Neuronal stem cell (in vitro differentiated cells): ENCODE measurements around the gene DLG3.

Experiments used
- DNase-seq: peaks from one replicate; pipeline ENCODE4 v3.0.0-alpha.2; 2013; ENCODE audit warnings: low spot score
- H2AFZ ChIP-seq: one replicate; pipeline ENCODE4 v1.6.1; 2013; ENCODE audit warnings: mild to moderate bottlenecking, low read length, inconsistent platforms
- H2AK5ac ChIP-seq: 2 replicates; pipeline ENCODE4 v1.6.1; 2013; ENCODE audit warnings: low read depth, mild to moderate bottlenecking, inconsistent platforms, low read length, moderate library complexity, mixed read lengths
- H2BK120ac ChIP-seq: 2 replicates; pipeline ENCODE4 v1.6.1; 2013; ENCODE audit warnings: low read depth, mild to moderate bottlenecking, inconsistent platforms, low read length, moderate library complexity, mixed read lengths
- H2BK12ac ChIP-seq: one replicate; pipeline ENCODE4 v1.6.1; 2013; ENCODE audit warnings: low read length, inconsistent platforms
- H2BK15ac ChIP-seq: 2 replicates; pipeline ENCODE4 v1.6.1; 2013; ENCODE audit warnings: mild to moderate bottlenecking, low read length, inconsistent platforms, mixed read lengths
- H2BK5ac ChIP-seq: one replicate; pipeline ENCODE4 v1.6.1; 2013; ENCODE audit warnings: inconsistent platforms, mild to moderate bottlenecking, low read length, moderate library complexity
- H3K14ac ChIP-seq: one replicate; pipeline ENCODE4 v1.6.1; 2013; ENCODE audit warnings: low read length, inconsistent platforms
- H3K18ac ChIP-seq: 2 replicates; pipeline ENCODE4 v1.6.1; 2013; ENCODE audit warnings: low read length, inconsistent platforms
- H3K23ac ChIP-seq: 2 replicates; pipeline ENCODE4 v1.6.1; 2013; ENCODE audit warnings: low read depth, mild to moderate bottlenecking, mixed read lengths, low read length, inconsistent platforms; ENCODE audit not compliant: poor library complexity
- H3K27ac ChIP-seq: replicated peaks from 3 replicates; pipeline ENCODE4 v1.5.1; 2013; ENCODE audit warnings: low read length, inconsistent platforms
- H3K27me3 ChIP-seq, 3 experiments: 2 replicates each; pipeline ENCODE4 v1.6.1; 2013; ENCODE audit warnings: low read length in 3 of 3, mild to moderate bottlenecking in 2 of 3, inconsistent platforms in 1 of 3, low read depth in 1 of 3, mixed read lengths in 1 of 3, moderate library complexity in 1 of 3; ENCODE audit not compliant: control insufficient read depth in 3 of 3, insufficient read depth in 3 of 3
- H3K36me3 ChIP-seq, 2 donors: replicated peaks in 1 of 2; 2 replicates each; pipeline ENCODE4 v1.6.1; 2013; ENCODE audit warnings: low read length in 2 of 2; ENCODE audit not compliant: control insufficient read depth in 2 of 2, insufficient read depth in 2 of 2
- H3K4ac ChIP-seq: 2 replicates; pipeline ENCODE4 v1.6.1; 2013; ENCODE audit warnings: inconsistent platforms, mild to moderate bottlenecking, low read length, moderate library complexity
- H3K4me1 ChIP-seq, 2 donors: 1 replicate in 1 of 2; 2 replicates in 1 of 2; pipeline ENCODE4 v1.6.1; 2013; ENCODE audit warnings: low read length in 2 of 2, low read depth in 1 of 2; ENCODE audit not compliant: control insufficient read depth in 2 of 2, insufficient read depth in 1 of 2
- H3K4me2 ChIP-seq: one replicate; pipeline ENCODE4 v1.6.1; 2013; ENCODE audit warnings: mild to moderate bottlenecking, low read length, inconsistent platforms; ENCODE audit not compliant: insufficient read depth, poor library complexity, severe bottlenecking
- H3K4me3 ChIP-seq, 2 donors: 2 replicates each; pipeline ENCODE4 v1.5.1; 2013; ENCODE audit warnings: low read length in 2 of 2, mild to moderate bottlenecking in 2 of 2, inconsistent platforms in 1 of 2, moderate library complexity in 1 of 2
- H3K79me1 ChIP-seq: one replicate; pipeline ENCODE4 v1.6.1; 2013; ENCODE audit warnings: low read depth, mild to moderate bottlenecking, inconsistent platforms, low read length, moderate library complexity
- H3K9ac ChIP-seq: one replicate; pipeline ENCODE4 v1.6.1; 2013; ENCODE audit warnings: mild to moderate bottlenecking, low read depth, low read length, inconsistent platforms; ENCODE audit not compliant: poor library complexity
- H3K9me3 ChIP-seq, 2 donors: replicated peaks in 1 of 2; 2 replicates each; pipeline versions ENCODE3 to v1.6.1; 2013; ENCODE audit warnings: low read length in 2 of 2, mild to moderate bottlenecking in 2 of 2, inconsistent platforms in 1 of 2, low read depth in 1 of 2, mixed read lengths in 1 of 2, moderate library complexity in 1 of 2; ENCODE audit not compliant: control insufficient read depth in 2 of 2, insufficient read depth in 1 of 2
- H4K8ac ChIP-seq: one replicate; pipeline ENCODE4 v1.6.1; 2013; ENCODE audit warnings: low read depth, mild to moderate bottlenecking, inconsistent platforms, low read length, moderate library complexity
- H4K91ac ChIP-seq: one replicate; pipeline ENCODE4 v1.6.1; 2013; ENCODE audit warnings: low read length, low read depth, mild to moderate bottlenecking, inconsistent platforms; ENCODE audit not compliant: poor library complexity
- WGBS, 2 donors: extraction: QIAGEN DNeasy Blood & Tissue Kit; methylation state at CpG; one replicate each; pipeline ENCODE4 v1.1.7; 2013; ENCODE audit warnings: missing lambda C conversion rate in 2 of 2, mixed read lengths in 1 of 2; ENCODE audit not compliant: insufficient read length in 2 of 2, insufficient replicate concordance in 1 of 2; ENCODE audit errors: extremely low coverage in 2 of 2; 5-methylcytosine and 5-hydroxymethylcytosine counted together

DLG3 gene

DNA sequence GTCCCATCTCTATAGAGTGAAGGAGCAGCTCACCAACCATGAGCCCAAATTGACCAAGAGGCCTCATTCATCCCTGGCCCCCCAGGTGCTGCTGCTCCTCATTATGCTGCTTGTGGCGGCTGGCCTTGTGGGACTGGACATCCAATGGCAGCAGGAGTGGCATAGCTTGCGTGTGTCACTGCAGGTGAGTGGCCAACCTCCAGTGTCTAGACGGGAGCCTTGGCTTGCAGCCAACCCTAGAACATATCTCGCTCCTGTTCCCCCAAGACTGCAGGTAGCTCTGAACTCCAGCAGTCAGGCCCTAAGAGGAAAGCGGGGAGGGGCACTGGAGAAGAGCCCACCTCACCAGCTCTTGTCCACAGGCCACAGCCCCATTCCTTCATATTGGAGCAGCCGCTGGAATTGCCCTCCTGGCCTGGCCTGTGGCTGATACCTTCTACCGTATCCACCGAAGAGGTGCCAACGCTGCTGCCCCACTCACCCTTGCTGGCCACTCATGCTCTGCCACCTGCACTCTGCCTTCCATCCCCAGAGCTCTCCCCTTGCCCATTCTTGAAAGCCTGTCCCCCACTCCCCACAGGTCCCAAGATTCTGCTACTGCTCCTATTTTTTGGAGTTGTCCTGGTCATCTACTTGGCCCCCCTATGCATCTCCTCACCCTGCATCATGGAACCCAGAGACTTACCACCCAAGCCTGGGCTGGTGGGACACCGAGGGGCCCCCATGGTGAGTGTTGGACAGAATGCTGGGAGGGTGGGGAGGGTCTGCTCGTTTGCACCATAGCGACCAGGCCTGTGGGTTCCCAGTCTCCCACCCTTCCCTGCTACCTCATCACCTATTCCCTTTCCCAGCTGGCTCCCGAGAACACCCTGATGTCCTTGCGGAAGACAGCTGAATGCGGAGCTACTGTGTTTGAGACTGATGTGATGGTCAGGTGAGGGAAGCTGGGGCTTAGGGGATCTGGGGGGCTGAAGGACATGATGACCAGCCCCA lies 18.1 kb upstream of the DLG3 start:
- H2BK15ac ChIP-seq: no peak overlapping the region
- H3K9me3 ChIP-seq: no peaks in the 10 kb centered on the region
- no peak overlapping the region for H3K23ac ChIP-seq
- H3K4ac ChIP-seq: no peak overlapping the region
- H3K27ac ChIP-seq: no peak overlapping the region
- no peak overlapping the region for H3K18ac ChIP-seq
- no peak overlapping the region for H2AK5ac ChIP-seq
- no peak overlapping the region for H2AFZ ChIP-seq
- peaks cover 0 to 3% (median 0%) of the 10 kb centered on the region in 3 experiments for H3K27me3 ChIP-seq
- WGBS, 2 donors: no CpG with 5 or more reads among the region's 15 CpGs
- no peak overlapping the region for H3K4me2 ChIP-seq
- no peak overlapping the region for H3K9ac ChIP-seq
- no peak overlapping the region for H3K14ac ChIP-seq
- H3K36me3 ChIP-seq: peaks cover 0 to 25% of the 10 kb centered on the region in 2 donors
- H2BK120ac ChIP-seq: no peak overlapping the region
- DNase-seq: no peak
- H3K4me1 ChIP-seq: peaks cover 19 to 22% of the 10 kb centered on the region in 2 donors
- H3K79me1 ChIP-seq: no peaks in the 10 kb centered on the region
- H3K4me3 ChIP-seq: no peak overlapping the region
- H2BK12ac ChIP-seq: no peak overlapping the region
- H4K8ac ChIP-seq: no peak overlapping the region
- H2BK5ac ChIP-seq: no peak overlapping the region
- H4K91ac ChIP-seq: no peak overlapping the region

GRCh38 chrX:70427365-70427764 lies 17.3 kb upstream of the DLG3 start:
- Histone ChIP-seq H3K9me3 (no peaks in the 10 kb centered on the region), H2AFZ (no peak overlapping the region), H3K4me1 (peaks cover 14 to 15% of the 10 kb centered on the region in 2 donors), H3K36me3 (peaks cover 0 to 25% of the 10 kb centered on the region in 2 donors), H3K27ac (no peak overlapping the region), H2AK5ac (no peak overlapping the region), H3K4ac (no peak overlapping the region), H2BK12ac (no peak overlapping the region), H3K14ac (no peak overlapping the region), H3K4me2 (no peak overlapping the region), H2BK5ac (no peak overlapping the region), H3K23ac (no peak overlapping the region), H3K9ac (no peak overlapping the region), H4K91ac (no peak overlapping the region), H2BK15ac (no peak overlapping the region), H3K18ac (no peak overlapping the region), H3K79me1 (no peaks in the 10 kb centered on the region), H2BK120ac (no peak overlapping the region), H3K27me3 (peaks cover 0 to 3% (median 0%) of the 10 kb centered on the region in 3 experiments), H4K8ac (no peak overlapping the region), H3K4me3 (no peak overlapping the region)
- WGBS, 2 donors: no CpG with 5 or more reads among the region's 2 CpGs
- DNase-seq: no peak

- H2BK12ac ChIP-seq: no peak overlapping the region
- H3K4me2 ChIP-seq: no peak overlapping the region
- no peak overlapping the region for H2BK5ac ChIP-seq
- H3K79me1 ChIP-seq: no peaks in the 10 kb centered on the region
- no peak overlapping the region for H2AFZ ChIP-seq
- H3K18ac ChIP-seq: no peak overlapping the region
- H3K23ac ChIP-seq: no peak overlapping the region
- H3K4me1 ChIP-seq: peaks cover under 1 to 3% of the 10 kb centered on the region in 2 donors
- H3K27me3 ChIP-seq: peaks cover 0 to 3% (median 0%) of the 10 kb centered on the region in 3 experiments
- no peaks in the 10 kb centered on the region for H3K9me3 ChIP-seq
- no peak for DNase-seq
- no peak overlapping the region for H3K4me3 ChIP-seq
- H2BK15ac ChIP-seq: no peak overlapping the region
- H4K91ac ChIP-seq: no peak overlapping the region
- H2BK120ac ChIP-seq: no peak overlapping the region
- no peak overlapping the region for H3K27ac ChIP-seq
- no CpG with 5 or more reads among the region's 6 CpGs for WGBS, 2 donors
- no peak overlapping the region for H2AK5ac ChIP-seq
- H3K14ac ChIP-seq: no peak overlapping the region
- no peak overlapping the region for H4K8ac ChIP-seq
- no peak overlapping the region for H3K9ac ChIP-seq
- H3K36me3 ChIP-seq: peaks cover 0 to 25% of the 10 kb centered on the region in 2 donors
- no peak overlapping the region for H3K4ac ChIP-seq
Observed at GRCh38 chrX:70429759-70430158, 14.9 kb upstream of the DLG3 start.
